H1 (cell line): ENCODE data around the gene RPS27A. TPM values are rescaled to one million over a fixed set of nuclear protein-coding genes. Genes with fewer than 3 reads are reported as not detected.
"Not testable (repeated sequence)": the region's sequence is repeated elsewhere in the genome, so short reads cannot be mapped to it uniquely, and the experiment has no call there.

Experiments used
- CTCF ChIA-PET: fragments of 300-600 bp; sonication (Branson Sonifier 250); formaldehyde crosslinking; loops from one replicate; lab custom pipeline; 2021; ENCODE audit not compliant: partially characterized antibody; lab: Charles Lee
- POLR2A ChIA-PET: fragments of 300-600 bp; sonication (Branson Sonifier 250); formaldehyde crosslinking; loops from one replicate; lab custom pipeline; 2021; ENCODE audit warnings: inconsistent platforms; ENCODE audit not compliant: partially characterized antibody; lab: Charles Lee
- DNase-seq, 2 experiments: peaks; one replicate each; pipeline versions ENCODE4 v3.0.0 to v3.0.0-alpha.2; 2010 to 2022; ENCODE audit warnings: low spot score in 2 of 2, low read depth in 1 of 2, mixed read lengths in 1 of 2
- FAIRE-seq: peaks from 2 replicates; lab custom pipeline; 2011; peaks lifted over from hg19 to GRCh38; lab: Jason Lieb, UNC
- H2AFZ ChIP-seq: 2 replicates; pipeline ENCODE4 v1.8.1; 2012; ENCODE audit warnings: low read length, inconsistent platforms
- H2AK5ac ChIP-seq: 2 replicates; pipeline ENCODE4 v1.6.1; 2013; ENCODE audit warnings: low read depth, low read length
- H2BK120ac ChIP-seq: replicated peaks from 2 replicates; pipeline ENCODE3; 2013; ENCODE audit warnings: low read depth, low read length, inconsistent platforms
- H2BK12ac ChIP-seq: 2 replicates; pipeline ENCODE4 v1.6.1; 2013; ENCODE audit warnings: low read depth, low read length
- H2BK15ac ChIP-seq: 2 replicates; pipeline ENCODE4 v1.6.1; 2013; ENCODE audit warnings: low read length
- H2BK20ac ChIP-seq: 2 replicates; pipeline ENCODE4 v1.6.1; 2013; ENCODE audit warnings: low read length
- H2BK5ac ChIP-seq: 2 replicates; pipeline ENCODE4 v1.6.1; 2013; ENCODE audit warnings: low read depth, low read length
- H3K14ac ChIP-seq: 2 replicates; pipeline ENCODE4 v1.6.1; 2013; ENCODE audit warnings: inconsistent platforms; ENCODE audit not compliant: insufficient read length
- H3K18ac ChIP-seq: 2 replicates; pipeline ENCODE4 v1.6.1; 2013; ENCODE audit warnings: low read length; ENCODE audit errors: extremely low read depth
- H3K23ac ChIP-seq: 2 replicates; pipeline ENCODE4 v1.6.1; 2013; ENCODE audit warnings: inconsistent platforms; ENCODE audit not compliant: insufficient read length
- H3K23me2 ChIP-seq: 2 replicates; pipeline ENCODE4 v1.6.1; 2013; ENCODE audit warnings: low read depth, low read length
- H3K27ac ChIP-seq: 2 replicates; pipeline ENCODE4 v1.6.1; 2011; ENCODE audit warnings: low read depth, low read length, inconsistent platforms
- H3K27me3 ChIP-seq, 4 experiments: replicated peaks in 1 of 4; 1 replicate in 1 of 4; 2 replicates in 3 of 4; pipeline versions ENCODE4 v1.6.1 to v1.8.1; 2011 to 2013; ENCODE audit warnings: low read length in 3 of 4, mild to moderate bottlenecking in 3 of 4, inconsistent platforms in 2 of 4, mixed read lengths in 2 of 4, moderate library complexity in 1 of 4; ENCODE audit not compliant: control insufficient read depth in 3 of 4, insufficient read depth in 3 of 4; ENCODE audit errors: extremely low read depth in 1 of 4
- H3K36me3 ChIP-seq, 4 experiments: 2 replicates each; pipeline versions ENCODE4 v1.6.1 to v1.8.1; 2011 to 2013; ENCODE audit warnings: mild to moderate bottlenecking in 4 of 4, low read length in 3 of 4, moderate library complexity in 2 of 4, control low read depth in 1 of 4, inconsistent platforms in 1 of 4; ENCODE audit not compliant: insufficient read depth in 4 of 4, control insufficient read depth in 2 of 4
- H3K4ac ChIP-seq: replicated peaks from 2 replicates; pipeline ENCODE3; 2013; ENCODE audit warnings: low read length, low read depth, mixed read lengths, inconsistent platforms; ENCODE audit not compliant: insufficient read length
- H3K4me1 ChIP-seq, 4 experiments: replicated peaks in 1 of 4; 1 replicate in 1 of 4; 2 replicates in 3 of 4; pipeline versions ENCODE4 v1.6.1 to v1.8.1; 2011 to 2013; ENCODE audit warnings: low read length in 3 of 4, inconsistent platforms in 2 of 4, mixed read lengths in 1 of 4; ENCODE audit not compliant: insufficient read depth in 4 of 4, control insufficient read depth in 3 of 4
- H3K4me2 ChIP-seq, 2 experiments: 2 replicates each; pipeline versions ENCODE4 v1.6.1 to v1.8.1; 2011 to 2013; ENCODE audit warnings: low read depth in 2 of 2, low read length in 2 of 2, control low read depth in 1 of 2, inconsistent platforms in 1 of 2, mild to moderate bottlenecking in 1 of 2; ENCODE audit not compliant: insufficient read depth in 1 of 2
- H3K4me3 ChIP-seq, 4 experiments: fragments of 200-600, 300-600 bp in 1 of 4; sonication (generic), shearing (Covaris generic), sonication (Bioruptor Twin) in 1 of 4; 2 replicates each; pipeline versions ENCODE4 v1.5.1 to v1.8.1; 2011 to 2016; ENCODE audit warnings: low read length in 4 of 4, low read depth in 3 of 4, control low read depth in 2 of 4, inconsistent platforms in 2 of 4, mild to moderate bottlenecking in 2 of 4, mixed read lengths in 1 of 4, moderate library complexity in 1 of 4; ENCODE audit not compliant: insufficient read depth in 2 of 4; ENCODE audit errors: extremely low read depth in 1 of 4
- H3K56ac ChIP-seq: replicated peaks from 2 replicates; pipeline ENCODE3; 2013; ENCODE audit warnings: low read depth, mild to moderate bottlenecking, mixed read lengths, low read length, inconsistent platforms; ENCODE audit not compliant: insufficient read length
- H3K79me1 ChIP-seq: 2 replicates; pipeline ENCODE4 v1.6.1; 2013; ENCODE audit warnings: low read depth, low read length, control low read depth
- H3K79me2 ChIP-seq, 2 experiments: 2 replicates each; pipeline versions ENCODE4 v1.6.1 to v1.8.1; 2012 to 2013; ENCODE audit warnings: low read length in 2 of 2, mild to moderate bottlenecking in 2 of 2, inconsistent platforms in 1 of 2; ENCODE audit not compliant: insufficient read depth in 2 of 2, control insufficient read depth in 1 of 2
- H3K9ac ChIP-seq, 4 experiments: replicated peaks in 1 of 4; 1 replicate in 1 of 4; 2 replicates in 3 of 4; pipeline versions ENCODE4 v1.6.1 to v1.8.1; 2011 to 2013; ENCODE audit warnings: low read depth in 3 of 4, low read length in 3 of 4, control low read depth in 2 of 4, mild to moderate bottlenecking in 2 of 4, moderate library complexity in 2 of 4, inconsistent platforms in 1 of 4; ENCODE audit errors: extremely low read depth in 1 of 4
- H3K9me3 ChIP-seq, 2 experiments: 2 replicates each; pipeline versions ENCODE4 v1.6.1 to v1.8.1; 2012 to 2013; ENCODE audit warnings: mild to moderate bottlenecking in 2 of 2, moderate library complexity in 2 of 2, control low read depth in 1 of 2, inconsistent platforms in 1 of 2, low read depth in 1 of 2, low read length in 1 of 2, mixed read lengths in 1 of 2; ENCODE audit not compliant: insufficient read depth in 2 of 2
- H4K20me1 ChIP-seq, 2 experiments: replicated peaks in 1 of 2; 2 replicates each; pipeline versions ENCODE3 to v1.8.1; 2011 to 2013; ENCODE audit warnings: inconsistent platforms in 2 of 2, low read length in 2 of 2, mild to moderate bottlenecking in 1 of 2; ENCODE audit not compliant: insufficient read depth in 2 of 2, control insufficient read depth in 1 of 2
- H4K5ac ChIP-seq: 2 replicates; pipeline ENCODE4 v1.6.1; 2013; ENCODE audit warnings: low read length, low read depth, mixed read lengths, inconsistent platforms; ENCODE audit not compliant: insufficient read length
- H4K8ac ChIP-seq: 2 replicates; pipeline ENCODE4 v1.8.0; 2013; ENCODE audit warnings: mild to moderate bottlenecking, moderate library complexity, low read length, inconsistent platforms; ENCODE audit not compliant: insufficient read depth; ENCODE audit errors: extremely low read depth
- H4K91ac ChIP-seq: replicated peaks from 2 replicates; pipeline ENCODE3; 2013; ENCODE audit warnings: low read length, mixed read lengths, inconsistent platforms; ENCODE audit not compliant: insufficient read length
- WGBS, 2 experiments: shearing (Covaris generic) in 1 of 2; methylation state at CpG; one replicate each; pipeline versions ENCODE4 v1.1.6 to v1.1.7; 2013 to 2015; ENCODE audit warnings: low lambda C conversion rate in 2 of 2, mixed read lengths in 2 of 2, inconsistent platforms in 1 of 2, low coverage in 1 of 2, missing lambda C conversion rate in 1 of 2; ENCODE audit not compliant: insufficient replicate concordance in 2 of 2, insufficient coverage in 1 of 2, insufficient read length in 1 of 2; ENCODE audit errors: extremely low coverage in 1 of 2, missing lambda C conversion rate in 1 of 2; 5-methylcytosine and 5-hydroxymethylcytosine counted together
- polyA plus RNA-seq, 7 experiments: library from polyadenylated mRNA; depleted of rRNA in 3 of 7; stranded (reverse) in 5 of 7; unstranded in 2 of 7; fragments of >200 nt in 5 of 7; fragments of 200-250 nt in 2 of 7; gene quantifications; 1 replicate in 5 of 7; 2 replicates in 1 of 7; 4 replicates in 1 of 7; pipeline versions ENCODE4 v1.2.1 to v1.2.3, GENCODE V29; 2011 to 2013; ENCODE audit warnings: missing spikeins in 2 of 7, mixed read lengths in 2 of 7
- total RNA-seq: library from RNA; stranded (reverse); fragmentation: NEBNext Ultra II Directional; extraction: Animal tissue kit (Norgen Biotek cat#: 25700); gene quantifications from 2 replicates; pipeline ENCODE4 v1.2.1, GENCODE V29; 2021

RPS27A gene
- total and polyA plus RNA-seq, 2 of the 8 experiments (the other 6 are each of a cell fraction or from before 2014, with no cell fraction given): 1,431 to 1,682 TPM

- H3K14ac ChIP-seq, H4K20me1 ChIP-seq, H3K23ac ChIP-seq, H3K79me2 ChIP-seq, H3K56ac ChIP-seq, H2AFZ ChIP-seq, H3K9ac ChIP-seq, H4K8ac ChIP-seq, H2AK5ac ChIP-seq, H2BK120ac ChIP-seq, H2BK12ac ChIP-seq, H2BK15ac ChIP-seq, DNase-seq, FAIRE-seq, H3K36me3 ChIP-seq, H4K91ac ChIP-seq, H3K79me1 ChIP-seq, H2BK5ac ChIP-seq, H3K9me3 ChIP-seq, H3K23me2 ChIP-seq, H3K27me3 ChIP-seq, H3K4ac ChIP-seq, H2BK20ac ChIP-seq, H4K5ac ChIP-seq, H3K18ac ChIP-seq: not testable (repeated sequence)
- Histone ChIP-seq H3K4me2 (peak overlapping the region in 1 of 2 experiments; percentile 61; a peak in 2 of 4 replicates), H3K27ac (peak overlapping the region; percentile 74; the same call in 1 of the 2 replicates), H3K4me3 (peak overlapping the region in 1 of 4 experiments; percentile 70; a peak in 1 of 8 replicates), H3K4me1 (peaks cover 3 to 18% (median 5%) of the 10 kb centered on the region in 4 experiments; a peak in 5 of 7 replicates)
- ChIA-PET CTCF (interaction anchor here (1.4 kb wide), 1 partner anchor 113 kb away, joined by 3 read pairs; no protein-coding TSS in a partner anchor), POLR2A (interaction anchor here (0.6 to 2.0 kb wide), 9 partner anchors 11 to 336 kb away, joined by 3 to 8 read pairs (median 4); partner anchors contain the start of genes CLHC1, MTIF2 and RPS27A)
- 82% methylated on average over 5 of the region's 5 CpGs; no CpG with 5 or more reads in 1 of the 2 experiments for WGBS, 2 experiments
Observed at GRCh38 chr2:55280851-55281546, 48.5 kb downstream of the RPS27A start.
